Panc1 (cell line): ENCODE measurements around the gene RBM41.

Source experiments
- CTCF ChIP-seq: fragments of 450-650 bp; IDR thresholded peaks from 2 replicates; pipeline ENCODE4 v1.5.1; 2017; ENCODE audit warnings: mild to moderate bottlenecking
- POLR2AphosphoS5 ChIP-seq: IDR thresholded peaks from 2 replicates; pipeline ENCODE4 v1.6.1; 2012; ENCODE audit warnings: mild to moderate bottlenecking, low read depth, low read length, moderate library complexity
- SIN3A ChIP-seq: IDR thresholded peaks from 2 replicates; pipeline ENCODE4 v1.6.1; 2012; ENCODE audit warnings: low read depth, mild to moderate bottlenecking, low read length, moderate library complexity, borderline replicate concordance; ENCODE audit not compliant: insufficient read depth

- TF ChIP-seq POLR2AphosphoS5 (no peak), CTCF (no peak), SIN3A (no peak)
Observed at GRCh38 chrX:107123750-107124149, 5.1 kb upstream of the RBM41 start.
